Measurements from ENCODE around the gene EWSR1.

EWSR1 gene

DNA sequence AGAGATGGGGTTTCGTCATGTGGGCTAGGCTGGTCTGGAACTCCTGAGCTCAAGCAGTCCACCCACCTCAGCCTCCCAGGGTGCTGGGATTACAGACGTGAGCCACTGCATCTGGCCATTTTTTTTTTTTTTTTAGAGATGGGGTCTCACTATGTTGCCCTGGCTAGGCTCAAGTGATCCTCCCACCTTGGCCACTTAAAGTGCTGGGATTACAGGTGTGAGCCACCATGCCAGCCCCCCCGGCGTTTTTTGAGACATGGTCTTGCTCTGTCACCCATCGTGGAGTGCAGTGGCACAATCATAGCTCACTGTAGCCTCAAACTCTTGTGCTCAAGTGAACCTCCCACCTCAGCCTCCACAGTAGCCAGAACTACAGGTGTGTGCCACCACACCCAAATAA, 16.8 kb upstream of the EWSR1 start:
- no peak for DNase-seq (ENCODE audit: low spot score)

DNA sequence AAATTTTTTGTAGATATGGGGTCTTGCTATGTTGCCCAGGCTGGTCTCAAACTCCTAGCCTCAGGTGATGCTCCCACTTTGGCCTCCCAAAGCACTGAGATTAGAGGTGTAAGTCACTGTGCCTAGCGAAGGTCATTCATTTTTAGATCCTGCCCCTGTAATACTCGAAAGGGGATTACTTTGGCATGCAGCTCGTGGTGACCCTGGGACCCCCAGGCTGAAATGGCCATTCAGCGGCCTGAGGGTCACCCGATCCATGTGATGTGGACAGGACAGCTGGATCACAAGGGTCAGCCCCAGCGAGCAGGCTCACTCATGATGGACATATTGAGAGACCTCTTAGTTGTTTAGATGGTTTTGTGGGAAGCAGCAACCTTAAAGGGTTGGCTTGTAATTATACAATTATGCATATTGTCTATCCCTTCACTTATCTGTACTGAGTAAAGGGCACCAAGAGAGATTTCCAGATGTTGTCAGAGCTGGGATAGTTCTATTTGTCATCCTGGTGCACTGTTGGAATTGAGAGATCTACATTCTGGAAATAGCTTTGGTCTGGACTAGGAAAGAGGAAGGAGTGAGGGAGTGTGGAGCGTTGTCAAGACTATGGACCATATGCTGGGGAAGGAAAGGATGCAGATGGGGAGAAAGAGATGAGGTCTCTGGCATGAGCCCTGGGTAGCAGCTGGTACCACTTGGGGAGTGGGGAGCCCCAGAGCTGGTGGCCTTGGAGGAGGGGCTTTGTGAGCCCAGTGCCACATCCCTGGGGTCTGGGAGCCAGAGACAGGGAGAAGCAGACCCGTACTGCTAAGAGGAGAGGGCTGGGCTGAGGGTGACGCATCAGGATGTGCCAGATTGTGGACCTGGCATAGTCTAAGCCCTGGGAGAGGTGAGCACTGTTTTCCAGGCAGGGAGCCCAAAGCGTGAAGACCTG, 15.8 kb upstream of the EWSR1 start:
- no peak for DNase-seq (ENCODE audit: low spot score)

DNA sequence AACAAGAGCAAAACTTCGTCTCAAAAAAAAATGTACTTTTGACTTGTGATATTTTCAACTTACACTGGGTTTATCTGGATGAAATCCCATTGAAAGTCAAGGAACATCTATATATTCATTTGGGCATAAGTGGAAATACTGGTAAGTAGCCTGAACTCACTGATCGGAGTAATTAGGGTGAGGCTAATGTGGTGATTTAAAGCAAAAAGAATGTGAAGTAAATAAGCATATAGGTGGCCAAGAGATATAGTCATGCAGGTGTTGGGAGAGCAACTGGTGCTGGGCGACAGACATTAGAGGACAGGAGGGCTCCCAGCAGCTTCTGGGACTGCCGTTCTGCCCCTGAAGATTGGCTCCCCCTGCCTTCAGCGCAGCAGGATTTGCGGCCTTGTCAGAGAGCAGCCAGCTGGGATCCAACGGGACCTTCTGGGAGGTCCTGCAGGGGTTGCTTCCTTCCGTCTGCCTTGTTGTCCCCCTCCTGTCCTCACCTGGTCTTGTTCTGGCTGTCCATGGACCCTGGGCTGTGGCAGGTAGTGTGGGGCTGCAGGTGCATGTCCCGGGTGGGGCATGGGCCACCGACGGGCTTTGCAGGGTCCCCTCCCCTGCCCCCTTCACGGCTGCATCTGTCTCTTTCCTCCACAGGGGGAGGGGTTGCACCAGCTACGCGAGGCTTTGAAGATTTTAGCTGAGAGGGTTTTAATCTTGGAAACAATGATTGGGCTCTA, 14.3 kb upstream of the EWSR1 start:
- no peak for DNase-seq (ENCODE audit: low spot score)

DNA sequence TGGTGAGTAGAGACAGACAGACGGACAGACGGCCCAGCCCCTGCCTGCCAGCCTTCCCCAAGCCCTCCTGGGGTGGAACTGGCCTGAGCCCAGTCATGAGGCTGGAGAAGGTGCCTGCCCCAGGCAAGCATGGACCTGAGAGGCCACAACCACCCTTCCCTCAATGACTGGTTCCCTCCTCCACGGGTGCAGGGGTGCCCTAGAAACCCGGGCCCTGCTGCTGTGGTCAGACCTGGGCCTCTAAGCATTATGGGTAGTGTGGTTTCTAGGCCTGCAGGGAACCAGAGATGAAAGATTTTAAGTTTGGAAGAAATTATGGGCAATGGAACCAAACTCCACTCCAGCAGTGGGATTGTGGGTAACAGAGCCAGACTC, 13.8 kb upstream of the EWSR1 start:
- no peak for DNase-seq (ENCODE audit: low spot score)

DNA sequence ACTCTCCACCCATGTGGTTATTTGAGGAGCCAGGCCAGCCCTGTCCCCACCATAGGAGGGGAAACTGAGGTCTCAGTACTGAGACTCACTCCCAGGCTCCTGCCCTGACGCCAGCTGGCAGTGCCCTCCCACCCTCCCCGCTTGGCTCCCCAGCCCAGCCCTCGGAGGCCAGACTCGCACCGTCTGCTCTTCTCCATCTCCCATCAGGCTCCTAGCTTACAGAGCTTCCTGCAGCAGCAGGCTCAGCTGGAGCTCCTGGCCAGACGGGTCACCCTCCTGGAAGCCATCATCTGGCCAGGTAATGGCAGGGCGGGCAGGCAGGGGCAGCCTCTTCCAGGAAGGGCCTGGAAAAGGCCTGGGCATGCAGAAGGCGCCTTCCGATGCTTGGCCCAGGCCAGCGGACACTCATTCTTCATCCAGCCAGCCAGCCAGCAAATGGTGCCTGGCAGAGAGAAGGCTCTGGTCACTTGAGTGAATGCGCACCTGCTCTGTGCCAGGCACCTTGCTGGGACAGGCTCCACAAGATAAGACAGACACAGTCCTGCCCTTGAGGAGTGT, 12.9 kb upstream of the EWSR1 start:
- no peak for DNase-seq (ENCODE audit: low spot score)

DNA sequence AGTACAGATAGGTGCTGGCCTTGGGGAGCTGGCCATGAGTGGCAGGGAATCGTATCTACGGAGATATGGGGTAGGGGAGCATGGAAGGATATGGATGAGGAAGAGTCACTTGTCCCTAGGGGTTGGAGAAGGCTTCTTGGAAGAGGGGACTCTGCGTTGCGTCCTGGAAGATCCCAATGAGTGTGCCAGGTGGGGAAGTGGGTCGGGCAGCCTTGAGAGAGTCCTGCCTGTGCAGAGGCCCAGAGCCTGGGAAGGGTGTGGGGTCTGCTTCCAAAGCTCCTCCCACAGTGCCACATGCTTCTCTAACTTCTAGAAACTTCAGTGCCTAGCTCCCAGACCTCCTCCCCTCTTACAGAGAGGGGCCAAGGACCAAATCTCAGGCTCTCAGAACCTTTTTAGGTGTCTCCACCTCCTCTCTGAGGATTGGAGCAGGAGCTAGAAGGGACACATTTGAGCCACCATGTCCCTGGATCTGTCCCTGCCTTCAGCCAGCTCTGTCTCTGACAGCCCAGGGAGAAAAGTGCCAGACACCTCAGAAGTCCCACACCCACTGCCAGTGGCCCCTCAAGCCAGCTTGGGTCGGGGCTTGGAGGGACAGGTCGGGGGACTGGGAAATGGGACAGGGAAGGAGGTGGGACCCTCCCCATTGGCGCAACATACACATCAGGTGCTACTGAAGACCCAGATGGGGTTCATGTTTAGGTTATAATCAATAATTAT, 11.3 kb upstream of the EWSR1 start:
- no peak for DNase-seq (ENCODE audit: low spot score)

DNA sequence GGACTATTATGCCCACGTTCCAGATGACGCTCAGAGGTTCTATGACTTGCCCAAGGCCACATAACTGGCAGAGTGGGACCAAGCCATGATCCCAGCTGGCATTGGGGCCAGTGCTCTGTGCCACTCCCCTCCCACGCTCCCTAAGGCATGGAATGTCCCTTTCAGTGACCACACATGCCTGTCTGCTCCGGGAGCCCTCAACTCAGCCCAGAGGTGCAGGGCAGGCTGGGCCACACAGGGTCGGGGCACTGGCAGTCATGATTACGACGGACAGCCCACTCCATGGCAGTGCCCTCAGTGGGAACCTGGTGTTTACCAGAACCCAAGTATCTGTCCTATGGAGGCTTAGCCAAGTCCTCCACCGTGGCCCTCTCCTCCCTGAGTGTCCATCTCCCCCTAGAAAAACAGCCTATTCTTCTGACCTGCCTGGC, 10.3 kb upstream of the EWSR1 start:
- no peak for DNase-seq (ENCODE audit: low spot score)

DNA sequence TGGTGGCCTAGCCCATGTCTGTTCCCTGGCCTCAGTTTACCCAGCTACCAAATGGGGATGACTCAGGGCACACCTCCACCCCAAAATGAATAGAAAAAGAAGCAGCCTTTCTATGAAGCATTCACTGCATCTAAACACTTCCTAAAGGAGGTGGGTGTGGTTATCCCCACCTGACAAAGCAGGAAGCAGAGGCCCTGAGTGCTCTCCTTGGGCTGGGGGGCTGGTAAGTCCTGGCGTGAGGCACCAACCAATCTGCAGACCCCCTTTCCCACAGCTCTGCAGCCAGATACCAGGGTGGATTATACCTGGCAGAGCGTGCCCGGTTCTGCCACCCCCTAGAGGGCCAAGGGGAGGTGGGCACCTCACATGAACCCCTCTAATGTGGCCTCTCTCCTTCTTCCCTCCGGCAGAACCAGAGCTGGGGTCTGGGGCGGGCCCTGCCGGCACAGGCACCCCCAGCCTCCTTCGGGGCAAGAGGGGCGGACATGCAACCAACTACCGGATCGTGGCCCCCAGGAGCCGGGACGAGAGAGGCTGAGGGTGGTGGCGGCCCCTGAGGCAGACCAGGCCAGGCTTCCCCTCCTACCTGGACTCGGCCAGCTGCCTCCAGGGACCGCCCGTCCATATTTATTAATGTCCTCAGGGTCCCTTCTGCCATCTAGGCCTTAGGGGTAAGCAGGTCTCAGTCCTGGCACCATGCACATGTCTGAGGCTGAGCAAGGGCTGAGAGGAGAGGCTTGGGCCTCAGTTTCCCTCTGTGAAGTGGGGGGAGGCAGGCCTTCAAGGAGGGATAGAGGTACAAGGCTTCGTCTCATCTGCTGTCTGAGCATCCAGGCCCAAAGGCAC, 9.4 kb upstream of the EWSR1 start:
- DNase-seq (ENCODE audit: low spot score) = no peak

DNA sequence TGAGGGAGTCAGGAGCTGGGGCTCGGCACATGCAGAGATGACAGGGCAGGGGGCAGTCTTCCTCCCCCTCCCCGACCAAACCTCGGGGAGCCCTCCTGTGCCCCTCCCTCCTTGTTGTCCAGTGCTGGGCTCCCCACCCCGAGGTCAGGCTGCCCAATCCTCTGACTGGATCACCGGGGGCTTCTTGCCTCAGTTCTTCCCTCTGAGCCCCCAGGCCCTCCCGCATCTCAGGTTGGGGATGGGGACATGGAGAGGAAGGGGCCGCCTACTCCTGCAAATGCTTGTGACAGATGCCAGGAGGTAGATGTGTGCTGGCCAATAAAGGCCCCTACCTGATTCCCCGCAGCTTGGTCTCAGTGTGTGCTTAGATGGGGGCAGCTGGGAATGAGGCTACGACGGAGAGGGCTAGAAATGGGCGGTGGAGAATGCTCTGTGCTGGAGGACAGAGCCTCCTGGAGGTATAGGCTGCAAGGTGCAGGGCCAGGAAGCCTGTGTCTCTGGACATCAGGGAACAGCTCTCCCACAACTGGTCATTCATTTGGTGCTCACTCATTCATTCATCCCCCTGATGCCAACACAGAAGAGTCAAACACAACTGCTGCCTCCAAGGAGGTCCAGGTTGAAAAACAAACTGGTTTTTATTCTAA, 8.7 kb upstream of the EWSR1 start:
- peak; percentile 27 for DNase-seq (ENCODE audit: low spot score)

DNA sequence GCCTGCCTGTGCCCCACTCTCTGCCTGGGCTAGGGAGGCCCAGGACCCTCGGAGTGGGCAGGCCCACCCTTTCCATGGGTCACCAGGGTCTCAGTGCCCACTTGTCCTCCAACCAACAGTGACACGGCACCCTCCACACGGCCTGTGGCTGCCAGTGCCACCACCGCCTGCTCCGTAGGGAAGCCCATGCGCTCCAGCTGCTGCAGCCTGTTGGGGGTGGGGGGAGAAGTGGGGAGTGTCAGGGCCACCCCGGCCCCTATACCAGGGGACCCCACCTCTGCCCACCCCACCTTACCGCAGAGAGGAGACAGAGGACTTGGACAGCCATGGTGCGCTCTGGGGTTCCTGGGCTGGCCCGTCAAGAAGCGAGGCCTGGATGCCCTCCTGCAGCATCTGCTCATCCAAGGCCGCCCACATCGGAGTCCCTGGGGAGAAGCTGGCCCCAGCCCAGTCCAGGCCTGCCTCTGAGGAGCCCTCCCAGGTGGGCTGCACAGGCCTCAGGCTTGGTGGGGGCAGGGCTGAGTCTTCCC, 8.0 kb upstream of the EWSR1 start:
- no peak for DNase-seq (ENCODE audit: low spot score)

DNA sequence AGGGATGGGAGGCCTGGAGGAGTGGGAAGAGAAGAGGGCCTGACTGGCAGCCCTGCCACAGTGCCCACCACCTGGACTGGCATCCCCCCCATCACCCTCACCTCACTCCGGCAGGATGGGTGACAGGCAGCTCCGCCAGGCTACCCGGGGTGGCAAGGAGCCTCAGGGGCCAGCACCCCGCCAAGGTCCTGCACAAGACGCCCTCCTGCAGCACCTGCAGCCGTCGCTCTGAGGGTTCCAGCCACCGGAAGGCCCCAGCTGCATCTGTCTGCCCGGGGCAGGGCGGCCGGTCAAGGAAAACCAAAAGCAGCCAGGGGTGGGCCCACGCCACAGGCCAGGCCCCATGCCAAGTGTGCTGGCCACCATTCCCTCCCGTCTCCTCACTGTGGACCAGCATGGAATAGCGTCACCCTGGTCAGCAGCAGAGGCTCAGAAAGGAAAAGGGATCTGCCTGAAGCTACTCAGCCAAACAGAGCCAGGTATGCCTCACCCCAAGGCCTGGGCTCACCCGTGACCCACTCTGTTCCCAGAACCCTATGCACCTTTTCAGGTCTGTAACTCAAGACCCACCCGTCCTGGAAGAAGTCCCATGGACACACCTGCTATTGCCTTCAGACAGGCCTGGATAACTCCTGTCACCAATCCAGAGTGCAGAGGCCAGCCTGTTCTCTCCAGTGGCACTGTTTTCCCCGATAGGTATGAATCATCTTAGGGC, 7.3 kb upstream of the EWSR1 start:
- peak; percentile 15 for DNase-seq (ENCODE audit: low spot score)

DNA sequence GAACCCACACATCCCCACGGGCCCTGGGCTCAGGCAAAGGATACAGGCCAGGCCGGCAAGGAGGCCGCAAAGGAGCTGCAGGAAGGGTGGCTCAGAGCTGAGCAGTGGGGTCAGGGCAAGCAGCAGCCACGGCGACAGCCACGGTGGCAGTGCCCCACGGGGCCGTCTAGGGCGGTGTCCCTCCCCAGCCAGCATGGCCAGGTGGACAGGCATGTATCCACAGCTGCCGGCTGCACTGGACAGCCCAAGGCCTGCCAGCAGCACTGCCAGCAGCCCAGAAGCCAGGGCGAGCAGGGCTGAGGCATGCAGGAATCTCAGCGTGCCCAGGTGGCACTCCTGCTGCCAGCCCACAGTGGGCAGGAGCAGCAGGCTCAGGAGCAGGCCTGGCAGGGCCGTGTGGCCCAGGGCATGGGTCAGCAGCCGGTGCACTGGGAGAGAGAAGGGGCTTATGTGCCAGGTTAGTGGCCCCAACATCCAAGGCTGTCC, 4.2 kb upstream of the EWSR1 start:
- no peak for DNase-seq (ENCODE audit: low spot score)

DNA sequence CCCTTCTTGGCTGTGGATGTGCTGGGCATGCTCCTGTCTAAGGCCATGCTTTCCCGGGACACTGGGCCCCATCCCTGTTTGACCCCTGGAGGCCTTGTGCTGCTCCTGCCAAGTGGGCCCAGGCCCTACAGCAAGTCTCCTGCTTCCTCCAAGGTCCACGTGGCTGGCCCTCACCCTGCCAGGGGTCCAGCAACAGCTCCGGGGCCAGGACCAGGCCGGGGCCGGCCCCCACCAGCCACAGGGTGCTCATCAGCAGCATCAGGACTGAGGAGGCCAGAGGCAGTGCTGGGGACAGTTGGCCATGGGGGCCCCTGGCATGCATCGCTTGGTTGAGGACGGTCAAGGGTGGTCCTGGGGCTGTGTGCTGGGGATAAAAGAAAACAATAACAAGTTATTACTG, 2.8 kb upstream of the EWSR1 start:
- no peak for DNase-seq (ENCODE audit: low spot score)

DNA sequence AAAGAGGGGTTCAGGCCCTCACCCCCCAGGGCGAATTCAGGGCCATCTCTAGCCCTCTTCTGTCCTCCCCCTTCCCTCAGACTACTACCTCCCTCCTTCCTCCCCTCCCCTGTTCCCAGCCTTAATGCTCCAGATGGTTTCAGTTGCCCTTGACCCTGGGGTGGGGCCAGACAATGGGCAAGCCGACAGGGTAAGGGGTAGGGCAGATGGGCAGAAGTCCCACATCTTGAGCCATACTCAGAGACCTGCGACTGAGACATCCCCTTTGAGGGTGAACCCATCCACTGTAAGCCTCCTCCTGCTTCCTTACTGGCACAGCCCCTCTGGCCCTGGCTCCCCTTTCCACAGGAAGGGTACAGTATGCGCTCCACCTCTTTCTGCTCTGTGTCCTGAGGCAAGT, 2.1 kb upstream of the EWSR1 start:
- DNase-seq (ENCODE audit: low spot score) = no peak

DNA sequence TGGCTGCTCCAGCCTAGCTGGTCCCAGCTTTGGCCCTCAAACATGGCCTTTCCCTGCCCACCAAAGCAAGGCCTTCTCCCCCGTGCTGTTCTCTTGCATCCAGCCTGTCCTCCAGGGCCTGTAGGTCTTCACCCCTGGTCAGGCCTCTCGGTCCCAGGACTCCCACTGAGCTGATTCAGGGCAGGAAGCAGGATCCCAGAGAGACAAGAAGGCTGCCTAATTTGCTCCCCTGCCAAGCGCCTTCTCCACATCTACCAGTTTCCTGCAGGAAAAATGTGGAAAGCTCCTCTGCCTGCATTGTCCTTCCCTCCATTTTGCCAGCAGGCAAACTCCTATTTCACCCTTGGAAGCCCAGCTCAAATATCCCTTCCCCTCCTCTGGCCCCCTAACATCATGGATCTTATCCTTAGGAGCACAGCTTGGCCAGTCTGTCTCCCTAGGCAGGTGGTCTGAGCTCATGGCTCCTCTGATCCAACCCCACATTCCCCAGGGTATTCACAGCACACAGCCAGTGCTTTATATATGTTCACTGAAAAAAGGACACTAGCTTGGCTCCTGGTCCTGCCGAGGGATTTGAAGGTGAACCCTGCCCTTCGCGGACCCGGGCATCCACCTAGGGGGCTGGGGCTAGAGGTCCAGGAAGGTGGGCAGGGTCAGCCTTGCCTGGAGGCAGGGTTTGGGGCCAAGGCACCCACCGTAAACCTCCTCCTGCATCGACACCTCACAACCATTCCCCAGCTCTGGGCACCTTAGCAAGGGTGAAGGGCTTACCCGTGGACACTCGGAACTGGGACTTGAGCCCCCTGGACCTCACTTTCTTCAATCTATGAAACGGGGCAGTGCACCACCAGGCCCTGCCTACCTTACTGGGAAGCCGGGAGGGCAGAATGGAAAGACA, 1.3 kb upstream of the EWSR1 start:
- DNase-seq (ENCODE audit: low spot score) = no peak

DNA sequence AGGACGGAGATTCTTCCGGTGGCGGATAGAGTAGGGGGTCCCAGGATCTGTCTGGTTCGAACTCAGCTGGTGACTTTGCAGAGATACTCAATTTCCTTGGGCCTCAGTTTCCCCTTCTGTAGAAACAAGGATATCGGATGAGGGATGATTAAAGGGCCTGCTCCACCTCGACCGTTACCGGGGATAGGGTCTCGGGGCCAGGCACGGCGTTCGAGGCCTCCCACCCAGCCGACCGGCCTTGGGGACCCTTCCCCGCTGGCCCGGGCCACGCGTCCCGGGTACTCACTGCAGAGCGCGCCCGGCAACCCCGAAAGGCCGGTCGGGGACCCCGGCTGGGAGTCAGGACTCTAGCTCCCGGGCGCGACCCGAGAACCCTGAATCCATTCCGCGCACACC, 608 bp upstream of the EWSR1 start:
- no peak for DNase-seq (ENCODE audit: low spot score)

DNA sequence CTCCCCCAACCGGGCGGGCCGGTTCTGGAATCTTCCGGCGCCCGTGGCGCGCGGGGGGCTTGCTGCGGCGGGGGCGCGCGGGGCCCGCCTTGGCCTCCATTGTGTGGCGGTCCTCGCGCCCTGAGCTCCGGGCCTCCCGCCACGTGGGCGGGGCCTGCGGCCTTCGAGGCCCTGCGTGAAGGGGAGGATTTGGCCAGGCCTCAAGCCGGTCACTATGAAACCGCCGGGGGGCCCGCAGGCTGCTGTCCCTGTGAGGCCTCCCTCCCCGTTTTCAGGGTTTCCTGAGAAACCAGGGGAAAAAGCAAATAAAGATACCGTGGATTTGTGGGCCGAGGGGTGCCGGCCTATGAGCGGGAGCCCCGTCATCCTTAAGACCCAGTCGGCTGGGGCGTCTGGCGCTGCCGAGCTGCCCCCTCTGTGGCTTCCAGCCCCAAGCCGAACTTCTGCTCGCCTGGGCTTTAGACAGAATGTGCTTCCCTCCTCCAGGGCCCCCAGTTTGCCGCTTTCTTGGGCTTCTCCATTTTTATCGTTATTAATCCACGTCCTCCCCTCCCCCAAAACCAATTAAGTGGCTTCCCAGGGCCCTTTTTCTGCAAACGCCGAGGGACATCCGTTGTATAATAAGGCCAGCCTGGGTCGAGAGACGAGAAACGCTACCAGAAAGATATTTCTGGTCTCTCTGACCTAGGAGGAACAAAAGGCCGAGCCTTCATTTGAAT, 602 bp downstream of the EWSR1 start:
- DNase-seq (ENCODE audit: low spot score) = peak; percentile 84

DNA sequence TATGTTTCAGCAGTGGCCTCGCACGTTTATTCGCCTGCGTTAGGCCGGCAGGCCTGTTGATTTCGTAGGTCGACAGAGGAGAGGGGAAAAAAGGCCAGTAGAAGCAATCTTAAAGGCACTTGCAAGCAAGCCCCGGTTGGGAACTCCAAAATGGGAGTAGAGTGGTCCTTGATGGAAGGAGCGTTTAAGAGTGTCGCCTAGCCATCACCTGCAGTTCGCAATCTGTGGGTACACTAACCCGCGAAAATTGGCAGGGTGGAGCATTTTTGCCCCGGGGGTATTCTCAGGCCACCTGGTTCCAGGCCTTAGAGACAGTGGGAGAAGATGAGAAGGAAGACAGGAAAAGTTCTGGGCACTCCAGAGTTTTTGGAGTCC, 1.1 kb downstream of the EWSR1 start:
- DNase-seq (ENCODE audit: low spot score) = no peak

All from AG20443 (cell line).